Epidermal melanocyte (primary cell): ENCODE measurements around the gene LYSMD3.
"Not testable (repeated sequence)": the region's sequence is repeated elsewhere in the genome, so short reads cannot be mapped to it uniquely, and the experiment has no call there.

Experiments used
- DNase-seq: peaks from one replicate; pipeline ENCODE4 v3.0.0; 2011; ENCODE audit warnings: low spot score; ENCODE audit not compliant: insufficient read length

LYSMD3 gene

DNA sequence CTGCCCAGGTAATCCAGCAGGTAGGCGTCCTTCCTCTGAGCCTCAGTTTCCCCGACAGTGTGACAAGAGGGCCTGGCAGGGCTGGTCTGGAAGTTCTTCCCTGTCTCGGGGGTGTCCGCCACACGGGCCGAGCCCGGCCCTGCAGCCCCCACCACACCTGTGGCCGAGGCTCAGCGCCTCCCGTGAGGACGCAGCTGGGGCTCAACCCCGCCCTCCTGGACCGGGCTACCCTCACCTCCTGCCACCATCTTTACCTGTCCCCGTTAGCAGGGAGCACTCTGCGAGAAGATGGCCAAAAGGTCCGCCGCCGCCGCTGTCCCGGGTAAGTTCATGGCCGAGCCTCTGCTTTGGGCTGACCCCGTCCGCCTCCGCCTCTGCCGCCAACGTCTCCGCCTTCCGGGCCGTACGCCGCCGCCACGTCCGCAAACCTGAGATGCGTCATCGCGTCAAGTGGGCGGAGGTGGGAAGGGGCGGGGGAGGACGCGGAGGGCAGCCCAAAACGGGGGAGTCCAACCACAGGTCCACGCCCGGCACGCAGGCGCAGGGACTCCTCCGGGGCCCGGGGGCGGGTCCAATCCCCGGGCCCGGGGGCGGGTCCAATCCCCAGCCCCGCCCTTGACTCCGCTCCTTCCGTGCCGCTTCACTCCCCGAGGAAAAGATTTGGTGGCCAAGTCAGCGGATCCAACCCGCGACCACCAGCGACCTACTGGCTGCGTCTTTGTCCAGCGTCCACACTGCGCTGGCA, at the start of gene LYSMD3:
Gene LYSMD3 (minus strand): TSS at position 391 of the 745 bp plus-strand sequence. CDS start 4,295 bp downstream, outside the sequence.
- peak; percentile 91 for DNase-seq

DNA sequence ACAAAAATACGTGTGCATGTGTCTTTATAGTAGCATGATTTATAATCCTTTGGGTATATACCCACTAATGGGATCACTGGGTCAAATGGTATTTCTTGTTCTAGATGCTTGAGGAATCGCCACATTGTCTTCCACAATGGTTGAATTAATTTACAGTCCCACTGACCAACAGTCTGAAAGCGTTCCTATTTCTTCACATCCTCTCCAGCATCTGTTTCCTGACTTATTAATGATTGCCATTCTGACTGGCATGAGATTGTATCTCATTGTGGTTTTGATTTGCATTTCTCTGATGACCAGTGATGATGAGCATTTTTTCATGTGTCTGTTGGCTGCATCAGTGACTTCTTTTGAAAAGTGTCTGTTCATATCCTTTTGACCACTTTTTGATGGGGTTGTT, 47.2 kb upstream of the LYSMD3 start:
- DNase-seq: not testable (repeated sequence)

DNA sequence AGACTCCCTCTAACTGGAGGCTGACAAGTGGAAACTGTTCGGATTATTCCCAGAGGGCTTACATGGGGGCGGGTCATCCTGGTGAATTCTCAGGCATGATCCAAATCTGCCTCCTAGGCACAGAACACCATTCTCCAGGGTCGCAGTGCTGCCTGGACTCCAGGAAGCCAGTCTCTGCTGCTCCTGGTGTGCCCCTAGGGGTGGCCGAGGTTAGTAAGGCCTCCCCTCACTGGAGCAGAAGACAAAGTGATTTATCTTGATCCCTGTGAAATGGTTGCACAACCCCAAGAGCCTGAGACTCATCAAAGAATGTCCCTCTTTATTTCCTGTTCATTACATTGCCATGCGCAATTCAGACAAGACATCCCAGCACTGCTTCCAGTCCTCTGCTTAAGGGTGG, 46.3 kb upstream of the LYSMD3 start:
- DNase-seq: no peak

DNA sequence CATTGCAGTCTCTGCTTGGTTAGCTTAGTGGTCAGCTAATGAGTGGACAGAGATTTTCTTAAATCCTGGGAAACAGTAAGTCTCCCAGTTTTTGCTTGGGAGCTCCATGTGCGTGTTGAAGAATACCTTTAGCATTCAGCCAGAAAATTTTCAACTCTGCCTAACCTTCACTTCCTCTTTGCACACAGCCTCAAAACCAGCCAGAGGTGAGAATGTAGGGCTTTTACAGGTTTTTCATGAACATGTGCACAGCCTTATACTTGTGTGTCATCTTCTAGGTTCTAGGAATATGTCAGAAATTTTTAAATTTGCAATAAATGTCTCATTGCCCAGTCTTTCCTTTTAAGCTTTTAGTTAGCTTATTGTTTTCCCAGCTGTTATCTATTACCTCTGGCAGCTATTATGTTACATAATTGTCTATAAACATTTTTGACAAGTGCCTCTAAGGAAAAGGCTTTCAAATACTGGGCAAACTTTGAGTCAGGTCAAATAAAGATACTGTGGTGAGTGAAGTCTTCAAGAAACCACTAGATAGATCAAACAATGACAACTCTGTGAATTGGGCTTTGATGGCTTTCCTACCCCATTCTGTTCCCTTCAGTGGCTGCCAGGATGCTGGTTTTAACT, 41.9 kb upstream of the LYSMD3 start:
- no peak for DNase-seq

DNA sequence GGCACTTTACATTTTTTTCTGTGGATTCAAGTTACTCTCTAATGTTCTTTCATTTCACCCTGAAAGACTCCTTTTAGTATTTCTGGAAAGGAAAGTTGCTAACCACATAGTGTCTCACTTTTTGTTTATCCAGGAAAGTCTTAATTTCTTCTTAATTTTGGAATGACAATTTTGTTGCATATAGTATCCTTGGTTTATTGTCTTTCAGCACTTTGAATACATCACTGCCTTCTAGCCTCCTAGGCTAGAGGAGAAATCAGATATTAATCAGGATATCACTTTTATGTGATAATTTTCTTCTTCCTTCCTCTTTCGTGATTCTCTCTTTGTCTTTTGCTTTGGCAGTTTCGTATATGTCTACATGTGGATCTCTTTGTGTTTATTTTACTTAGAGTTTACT, 40.6 kb upstream of the LYSMD3 start:
- no peak for DNase-seq

DNA sequence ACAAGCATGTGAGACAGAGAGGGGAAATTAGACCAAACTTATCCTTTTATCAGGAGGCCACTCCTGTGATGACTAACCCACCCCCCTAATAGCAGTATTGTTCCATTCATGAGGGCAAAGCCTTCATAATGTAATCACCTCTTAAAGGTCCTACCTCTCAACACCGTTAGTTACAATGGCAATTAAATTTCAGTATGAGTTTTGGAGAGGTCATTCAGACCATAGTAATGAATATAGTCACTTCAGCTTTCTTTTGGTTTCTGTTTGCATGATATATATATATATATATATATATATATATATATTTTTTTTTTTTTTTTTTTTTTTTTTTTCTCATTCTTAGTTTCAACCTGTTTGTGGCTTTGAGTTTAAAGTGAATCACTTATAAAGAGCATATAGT, 39.7 kb upstream of the LYSMD3 start:
- DNase-seq: no peak

DNA sequence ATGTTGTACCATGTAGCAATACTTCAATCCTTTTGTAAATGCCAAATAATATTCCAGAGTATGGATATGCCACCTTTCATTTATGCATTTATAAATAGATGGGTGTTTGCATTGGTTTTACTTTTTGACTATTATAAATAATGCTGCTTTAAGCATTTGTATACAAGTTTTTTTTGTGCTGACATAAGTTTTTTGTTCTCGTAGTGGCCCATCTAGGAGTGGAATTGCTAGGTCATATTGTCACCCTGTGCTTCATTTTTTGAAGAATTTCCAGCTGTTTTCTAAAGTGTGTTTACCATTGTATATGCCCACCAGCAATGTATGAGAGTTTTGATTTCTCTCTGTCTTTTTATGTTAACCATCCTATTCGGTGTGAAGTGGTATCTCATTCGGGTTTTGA, 36.1 kb upstream of the LYSMD3 start:
- no peak for DNase-seq

DNA sequence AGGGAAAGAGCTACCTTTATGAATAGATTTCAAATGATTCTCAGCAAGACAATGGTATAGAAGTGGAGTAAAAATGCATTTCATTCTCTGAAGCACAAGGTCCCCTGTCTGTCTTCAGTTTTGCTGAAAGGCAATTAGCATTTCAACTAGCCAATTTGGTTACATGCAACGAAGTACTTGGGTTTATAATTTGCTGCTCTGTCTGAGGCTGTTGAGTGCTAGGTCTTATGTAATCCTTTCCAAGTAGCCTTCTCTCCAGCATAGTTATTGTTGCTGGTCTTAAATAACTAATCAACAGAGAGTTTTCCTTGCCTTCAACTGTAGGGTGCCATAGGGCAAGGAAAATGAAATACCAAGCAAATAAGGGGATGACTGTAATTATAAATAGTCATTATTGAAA, 33.7 kb upstream of the LYSMD3 start:
- DNase-seq: no peak

DNA sequence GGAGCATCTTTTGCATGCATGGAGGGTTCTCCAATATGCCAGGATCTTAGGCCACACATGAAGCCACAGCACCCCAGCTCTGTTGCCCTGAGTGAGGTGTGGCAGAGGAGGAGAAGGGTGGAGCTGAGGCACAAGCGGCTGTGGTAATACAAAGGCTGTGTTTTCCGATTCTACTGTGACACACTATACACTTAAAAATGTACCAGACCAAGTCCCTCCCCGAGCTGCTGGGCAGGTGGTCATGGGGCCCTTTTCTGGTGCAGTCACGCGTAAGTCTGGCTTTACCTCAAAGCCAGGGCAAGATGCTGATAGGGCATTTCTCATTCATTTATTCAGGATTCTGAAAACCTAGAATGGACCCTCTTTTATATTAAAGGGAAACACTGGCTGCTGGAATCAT, 33.0 kb upstream of the LYSMD3 start:
- DNase-seq: no peak

DNA sequence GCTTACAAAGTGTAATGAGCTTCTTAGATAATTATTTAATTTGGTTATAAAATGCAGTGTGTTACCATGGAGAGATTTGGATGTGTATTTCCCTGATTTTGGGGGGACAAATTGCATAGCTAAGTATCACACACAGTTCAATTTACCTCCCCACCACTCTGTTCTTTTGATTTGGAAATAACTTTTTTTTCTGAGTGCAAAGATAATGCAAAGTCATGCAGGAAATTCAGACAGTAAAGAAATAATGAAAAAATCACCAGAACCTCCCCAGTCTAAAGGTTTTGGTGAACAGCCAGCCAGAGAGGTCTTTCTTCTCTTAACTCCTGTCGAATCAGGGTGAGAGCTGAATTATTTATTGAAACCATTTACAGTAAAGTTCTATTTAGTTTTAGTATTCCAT, 32.4 kb upstream of the LYSMD3 start:
- no peak for DNase-seq

DNA sequence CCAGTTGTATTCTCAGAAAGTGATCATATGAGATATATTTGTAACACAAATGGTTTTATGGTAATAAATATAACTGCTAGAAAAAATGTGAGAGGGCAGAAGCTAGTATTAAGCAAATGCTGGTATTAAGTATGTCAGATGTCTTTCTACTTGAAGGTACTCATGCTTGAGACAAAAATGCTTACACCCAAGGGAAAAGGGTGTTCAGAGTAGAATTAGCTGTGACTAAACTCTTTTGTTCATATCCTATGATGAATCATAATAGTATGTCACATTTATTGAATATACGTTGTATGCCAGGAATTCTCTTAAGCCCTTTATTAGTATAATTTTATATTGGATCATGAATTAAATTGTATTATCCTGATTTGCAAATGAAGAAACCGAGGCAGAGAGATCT, 31.4 kb upstream of the LYSMD3 start:
- no peak for DNase-seq

DNA sequence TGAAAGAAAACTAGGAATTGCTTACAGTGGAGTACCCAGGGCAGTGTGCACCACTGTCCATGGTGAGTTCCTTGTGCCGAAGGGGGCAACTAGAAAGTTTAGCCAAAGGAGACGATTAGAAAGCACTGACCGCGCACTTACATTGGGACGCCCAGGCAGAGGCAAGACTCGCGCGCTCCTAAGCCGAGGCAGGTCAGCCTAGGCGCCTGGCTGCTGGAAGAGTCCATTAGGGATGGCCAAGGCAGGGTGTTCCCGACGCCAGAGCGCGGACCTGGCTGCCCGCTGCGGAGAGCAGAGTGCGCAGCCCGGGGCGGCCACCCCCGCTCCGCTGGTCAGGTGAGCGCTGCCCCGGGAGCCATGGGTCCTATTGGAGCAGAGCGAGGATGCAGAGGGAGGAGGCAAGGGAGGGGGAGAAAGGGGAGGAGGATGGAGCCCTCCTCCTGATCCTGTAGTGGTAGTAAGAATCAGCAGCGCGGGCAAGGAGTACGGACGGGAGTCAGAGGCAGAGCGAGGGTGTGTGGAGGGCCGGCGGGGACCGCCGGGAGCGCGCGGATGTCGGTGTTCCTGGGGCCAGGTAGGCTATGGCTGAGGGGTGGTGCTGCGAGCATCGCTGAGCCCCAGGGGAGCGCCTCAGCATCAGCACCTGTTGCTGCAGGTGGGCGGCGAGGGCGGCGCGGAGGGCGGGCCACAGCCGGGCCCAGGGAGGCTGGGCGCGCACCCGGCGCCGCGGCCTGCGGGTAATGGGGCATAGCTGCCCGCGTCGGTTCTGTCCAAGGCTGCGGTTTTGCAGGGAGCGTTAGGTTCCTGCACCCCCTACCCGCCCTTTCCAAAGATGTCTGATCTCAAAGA, 29.2 kb upstream of the LYSMD3 start, which contains the start of gene ADGRV1:
Gene ADGRV1 (plus strand): TSS at position 454 of the 849 bp plus-strand sequence. CDS start 99 bp downstream, at position 553.
- no peak for DNase-seq

DNA sequence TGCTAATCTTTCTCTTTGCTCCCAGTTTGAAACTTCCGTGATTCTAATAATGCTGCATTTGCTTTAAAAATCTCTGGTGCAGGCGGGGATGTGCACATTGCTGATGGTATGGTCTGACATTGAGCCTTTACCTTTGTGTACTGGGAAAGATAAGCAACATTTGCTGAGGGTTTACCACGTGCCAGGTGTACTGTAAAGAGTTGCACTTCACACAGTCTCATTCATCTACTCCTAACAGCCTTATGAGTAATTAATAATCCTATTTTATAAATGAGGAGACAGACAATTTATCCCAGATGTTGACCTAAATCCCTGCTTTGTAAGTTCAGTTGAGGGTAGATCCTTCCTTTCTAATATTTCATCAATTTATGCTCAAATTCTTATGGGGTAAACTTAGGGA, 28.5 kb upstream of the LYSMD3 start:
- no peak for DNase-seq

DNA sequence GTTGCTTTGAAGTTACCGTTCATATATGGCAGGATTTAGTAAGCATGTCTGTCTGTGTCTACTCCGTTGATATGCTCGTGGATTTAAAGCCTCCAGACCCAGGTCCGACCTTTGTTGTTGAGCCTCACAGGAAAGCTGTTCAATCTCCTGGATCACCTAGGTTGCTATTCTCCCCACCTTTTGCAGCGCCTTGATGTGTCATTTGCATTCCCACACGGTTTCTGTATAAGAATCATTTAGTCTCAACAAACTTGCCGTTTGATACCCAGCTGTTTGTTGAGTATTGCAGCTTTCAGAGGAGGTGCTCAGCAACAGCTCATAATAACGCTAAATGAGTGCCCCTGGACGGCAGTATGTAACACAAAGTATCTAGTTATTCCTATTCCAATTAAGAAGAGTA, 28.0 kb upstream of the LYSMD3 start:
- no peak for DNase-seq

DNA sequence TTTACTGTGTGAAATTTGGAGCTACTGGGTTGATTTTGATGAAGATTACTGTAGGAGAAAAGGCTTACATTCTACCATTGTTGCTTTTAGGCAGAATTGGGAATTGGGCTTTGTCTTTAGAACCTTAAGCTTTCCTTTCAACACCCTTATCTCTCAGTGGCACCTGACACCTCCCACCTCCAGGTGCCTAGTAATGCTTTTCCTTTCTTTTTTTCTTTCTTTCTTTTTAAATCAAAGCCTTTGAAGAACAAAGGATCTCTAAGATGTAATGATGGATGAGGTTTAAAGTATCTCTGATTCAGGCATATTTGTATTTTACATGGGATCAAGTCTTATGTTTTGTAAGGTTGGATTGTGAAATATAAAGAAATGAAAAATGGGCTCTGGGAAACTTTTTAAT, 26.3 kb upstream of the LYSMD3 start:
- no peak for DNase-seq

DNA sequence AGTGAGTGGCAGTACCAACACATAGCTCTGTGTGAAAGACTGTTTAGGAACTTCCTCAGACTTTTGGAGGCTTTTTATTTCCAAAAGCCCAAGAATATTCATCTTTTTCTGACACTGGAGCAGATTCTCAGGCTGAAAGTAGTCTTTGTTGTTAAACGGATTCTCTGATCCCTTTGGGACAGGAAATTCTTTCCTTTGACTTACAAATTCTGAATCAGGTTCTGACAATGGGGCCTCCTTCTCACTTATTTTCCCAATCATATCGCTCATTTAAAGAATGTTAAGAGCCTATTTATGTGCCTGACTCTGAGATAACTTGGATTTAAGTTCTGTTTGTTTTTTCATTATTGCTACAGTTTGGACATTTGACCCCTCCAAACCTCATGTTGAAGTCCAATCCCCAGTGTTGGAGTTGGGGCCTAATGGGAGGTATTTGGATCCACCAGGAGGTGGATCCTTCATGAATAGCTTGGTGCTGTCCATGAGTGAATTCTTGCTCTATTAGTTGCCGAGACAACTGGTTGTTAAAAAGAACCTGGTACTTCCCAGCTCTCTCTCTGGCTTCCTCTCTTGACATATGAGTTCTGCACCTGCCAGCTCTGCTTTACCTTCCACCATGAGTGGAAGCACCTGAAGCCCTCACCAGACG, 25.1 kb upstream of the LYSMD3 start:
- DNase-seq: no peak

DNA sequence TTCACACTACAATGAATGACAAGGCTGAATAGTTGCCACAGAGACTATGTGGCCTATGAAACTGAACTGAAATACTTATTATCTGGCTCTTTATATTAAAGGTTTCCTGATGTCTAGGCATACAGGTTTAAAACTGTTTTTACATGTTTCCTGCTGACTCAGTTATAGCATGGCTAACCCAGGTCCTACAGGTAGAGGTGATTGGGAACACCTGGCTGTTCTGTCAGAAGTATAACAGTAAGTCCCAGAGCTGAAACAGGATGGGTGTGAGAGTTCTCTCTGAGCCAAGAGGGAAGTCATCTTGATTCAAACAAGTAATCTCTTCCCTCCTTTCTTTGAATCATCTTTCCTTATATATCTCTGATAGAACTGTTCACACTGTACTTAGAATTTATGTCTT, 24.3 kb upstream of the LYSMD3 start:
- DNase-seq: no peak

DNA sequence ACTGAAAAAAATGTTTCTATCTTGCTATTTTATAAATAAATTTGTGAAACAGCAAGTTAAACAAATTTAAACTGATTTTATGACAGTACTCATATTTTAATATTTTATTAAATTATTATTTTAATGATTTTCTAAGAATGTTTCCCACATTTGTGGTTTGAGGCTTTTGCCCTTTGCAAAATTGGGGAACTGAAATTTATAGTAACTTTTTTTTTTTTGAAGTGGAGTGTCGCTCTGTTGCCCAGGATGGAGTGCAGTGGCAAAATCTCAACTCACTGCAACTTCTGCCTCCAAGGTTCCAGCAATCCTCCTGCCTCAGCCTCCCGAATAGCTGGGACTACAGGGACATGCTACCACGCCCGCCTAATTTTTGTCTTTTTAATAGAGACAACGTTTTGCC, 22.0 kb upstream of the LYSMD3 start:
- DNase-seq: no peak

DNA sequence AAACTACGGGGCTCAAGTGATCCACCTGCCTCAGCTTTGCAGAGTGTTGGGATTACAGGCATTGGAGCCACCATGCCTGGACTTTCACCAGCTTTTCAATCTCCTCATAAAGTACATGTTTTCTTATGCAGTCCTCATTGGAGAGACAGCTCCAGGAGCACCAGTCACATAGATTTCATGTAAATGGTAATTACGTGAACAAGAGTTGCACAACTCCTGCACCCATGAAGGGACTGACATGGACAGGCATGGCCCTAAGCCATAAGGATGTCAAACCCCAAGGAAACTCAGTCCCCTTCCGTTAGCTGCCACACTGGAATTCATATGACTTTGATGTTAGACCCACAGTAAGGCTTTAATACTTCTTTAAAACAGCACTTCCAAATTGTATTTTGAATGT, 21.6 kb upstream of the LYSMD3 start:
- DNase-seq: no peak

DNA sequence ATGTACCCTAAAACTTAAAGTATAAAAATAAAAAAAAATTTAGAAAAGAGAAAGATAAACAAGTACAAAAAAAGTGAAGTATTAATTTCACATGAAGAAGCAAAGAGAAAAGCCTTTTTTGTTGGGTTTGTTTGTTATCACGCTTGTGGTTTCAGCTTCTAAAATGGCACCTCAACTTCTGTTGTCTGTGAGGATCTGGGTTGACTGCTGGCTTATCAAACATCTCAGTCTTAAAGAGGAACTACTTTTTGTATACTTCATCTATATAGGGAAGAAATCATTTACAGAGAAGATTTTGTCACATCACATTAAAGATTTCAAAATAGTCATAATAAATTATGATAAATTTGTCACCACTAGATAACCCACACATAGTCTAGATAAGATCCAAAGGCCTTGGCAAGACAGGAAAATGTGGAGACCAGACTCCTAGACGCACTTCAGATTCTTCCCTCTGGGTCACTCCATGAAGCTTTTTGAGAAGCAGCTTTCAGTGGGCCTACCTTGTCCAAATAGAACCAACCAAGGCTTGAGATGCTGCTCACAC, 20.4 kb upstream of the LYSMD3 start:
- DNase-seq: no peak

DNA sequence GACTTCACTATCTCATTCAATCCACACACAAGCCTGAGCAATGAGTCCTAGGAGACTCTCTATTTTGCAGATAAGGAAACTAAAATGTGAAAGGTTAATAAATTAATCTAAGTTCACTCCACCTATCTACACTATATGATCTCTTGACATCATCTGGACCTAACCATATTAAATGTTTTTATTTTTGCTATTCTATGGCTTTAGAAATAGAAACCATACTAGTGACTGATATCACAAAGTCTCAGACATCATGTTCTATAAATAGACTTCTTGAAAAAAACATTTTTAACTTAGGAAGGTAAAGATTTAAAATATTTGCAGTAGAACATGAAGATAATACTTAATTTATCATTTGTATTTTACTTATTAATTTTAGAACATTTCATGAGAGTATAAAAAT, 19.8 kb upstream of the LYSMD3 start:
- DNase-seq: no peak
